Measurements from ENCODE around the gene IGF1R.

Gene IGF1R

DNA sequence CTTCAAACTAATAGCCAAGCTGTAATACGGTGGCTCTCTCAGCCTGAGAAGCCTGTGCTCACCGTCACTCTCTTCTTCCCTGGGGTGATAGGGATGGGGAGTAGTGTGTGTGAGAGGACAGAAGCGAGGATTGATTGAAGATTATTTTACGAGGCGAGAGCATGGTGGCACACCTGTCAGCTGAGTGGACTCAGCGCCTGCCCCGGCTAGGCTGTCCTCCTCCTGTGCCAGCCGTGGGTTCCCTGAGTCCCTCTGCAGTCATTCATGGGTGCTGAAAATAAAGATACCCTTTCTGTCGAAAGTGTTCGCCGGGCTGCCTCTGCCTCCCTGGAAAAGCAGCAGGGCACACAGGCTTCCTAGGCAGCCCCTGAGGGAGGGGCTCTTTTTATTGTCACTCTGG lies 235.1 kb downstream of the IGF1R start:
- TF ChIP-seq, protein P1, sequence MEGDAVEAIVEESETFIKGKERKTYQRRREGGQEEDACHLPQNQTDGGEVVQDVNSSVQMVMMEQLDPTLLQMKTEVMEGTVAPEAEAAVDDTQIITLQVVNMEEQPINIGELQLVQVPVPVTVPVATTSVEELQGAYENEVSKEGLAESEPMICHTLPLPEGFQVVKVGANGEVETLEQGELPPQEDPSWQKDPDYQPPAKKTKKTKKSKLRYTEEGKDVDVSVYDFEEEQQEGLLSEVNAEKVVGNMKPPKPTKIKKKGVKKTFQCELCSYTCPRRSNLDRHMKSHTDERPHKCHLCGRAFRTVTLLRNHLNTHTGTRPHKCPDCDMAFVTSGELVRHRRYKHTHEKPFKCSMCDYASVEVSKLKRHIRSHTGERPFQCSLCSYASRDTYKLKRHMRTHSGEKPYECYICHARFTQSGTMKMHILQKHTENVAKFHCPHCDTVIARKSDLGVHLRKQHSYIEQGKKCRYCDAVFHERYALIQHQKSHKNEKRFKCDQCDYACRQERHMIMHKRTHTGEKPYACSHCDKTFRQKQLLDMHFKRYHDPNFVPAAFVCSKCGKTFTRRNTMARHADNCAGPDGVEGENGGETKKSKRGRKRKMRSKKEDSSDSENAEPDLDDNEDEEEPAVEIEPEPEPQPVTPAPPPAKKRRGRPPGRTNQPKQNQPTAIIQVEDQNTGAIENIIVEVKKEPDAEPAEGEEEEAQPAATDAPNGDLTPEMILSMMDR (IDR thresholded peaks at IDR 0.05; ENCODE audit: control extremely low read depth, extremely low read depth, low read depth, missing control alignments): no peak
- no peak for DNase-seq (ENCODE audit: extremely low spot score)
- POLR2A ChIA-PET: no interaction called here
- CTCF ChIA-PET: interaction anchor here (1.0 to 3.5 kb wide), 7 partner anchors 9 to 365 kb away, joined by 3 to 36 read pairs (median 9); no protein-coding TSS in a partner anchor

DNA sequence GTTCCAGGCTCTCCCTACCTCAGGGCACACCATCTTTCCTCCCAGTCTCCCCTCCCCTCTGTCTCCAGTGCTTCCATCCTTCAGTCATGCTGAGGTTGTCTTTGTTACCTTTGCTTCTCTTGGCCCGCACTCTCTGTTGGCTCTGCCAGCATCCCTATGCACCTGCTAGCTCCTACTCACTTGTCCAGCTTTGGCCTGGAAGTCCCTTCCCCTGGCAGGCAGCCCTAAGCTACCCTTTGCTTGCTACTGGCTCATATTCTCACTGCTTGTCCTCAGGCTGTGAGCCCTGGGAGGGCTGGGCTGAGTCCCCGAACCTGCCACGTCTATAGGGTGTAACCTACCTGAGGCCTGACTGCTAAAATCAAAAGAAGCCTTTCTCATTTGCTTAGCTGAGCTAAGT lies 236.6 kb downstream of the IGF1R start:
- no peak for DNase-seq (ENCODE audit: extremely low spot score)
- TF ChIP-seq, protein P1 (IDR thresholded peaks at IDR 0.05; ENCODE audit: control extremely low read depth, extremely low read depth, low read depth, missing control alignments): no peak
- ChIA-PET POLR2A (no interaction called here), CTCF (interaction anchor here (0.6 kb wide), 1 partner anchor 257 kb away, joined by 3 read pairs; no protein-coding TSS in a partner anchor)

DNA sequence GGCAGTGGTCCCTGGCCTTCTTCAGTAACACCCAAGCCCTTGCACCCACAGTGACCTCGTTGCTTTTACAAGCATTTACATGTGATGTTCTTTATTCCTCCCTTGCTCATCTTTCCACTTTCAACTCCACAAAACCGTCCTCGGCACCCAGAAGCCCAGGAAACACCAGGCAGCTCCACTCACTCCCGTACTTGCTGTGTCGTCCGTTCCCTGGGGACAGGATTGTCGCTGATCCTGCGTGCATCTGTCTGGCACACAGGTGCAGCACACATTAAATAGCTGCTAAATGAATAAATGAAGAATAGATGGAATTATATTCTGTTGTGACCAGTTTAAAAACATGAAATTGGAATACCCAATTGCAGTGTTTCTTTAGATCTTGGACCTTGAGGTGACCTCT lies 239.6 kb downstream of the IGF1R start:
- POLR2A ChIA-PET: no interaction called here
- TF ChIP-seq, protein P1 (IDR thresholded peaks at IDR 0.05; ENCODE audit: control extremely low read depth, extremely low read depth, low read depth, missing control alignments): no peak
- DNase-seq (ENCODE audit: extremely low spot score): no peak
- CTCF ChIA-PET: interaction anchor here (1.1 kb wide), 1 partner anchor 17 kb away, joined by 4 read pairs; no protein-coding TSS in a partner anchor

DNA sequence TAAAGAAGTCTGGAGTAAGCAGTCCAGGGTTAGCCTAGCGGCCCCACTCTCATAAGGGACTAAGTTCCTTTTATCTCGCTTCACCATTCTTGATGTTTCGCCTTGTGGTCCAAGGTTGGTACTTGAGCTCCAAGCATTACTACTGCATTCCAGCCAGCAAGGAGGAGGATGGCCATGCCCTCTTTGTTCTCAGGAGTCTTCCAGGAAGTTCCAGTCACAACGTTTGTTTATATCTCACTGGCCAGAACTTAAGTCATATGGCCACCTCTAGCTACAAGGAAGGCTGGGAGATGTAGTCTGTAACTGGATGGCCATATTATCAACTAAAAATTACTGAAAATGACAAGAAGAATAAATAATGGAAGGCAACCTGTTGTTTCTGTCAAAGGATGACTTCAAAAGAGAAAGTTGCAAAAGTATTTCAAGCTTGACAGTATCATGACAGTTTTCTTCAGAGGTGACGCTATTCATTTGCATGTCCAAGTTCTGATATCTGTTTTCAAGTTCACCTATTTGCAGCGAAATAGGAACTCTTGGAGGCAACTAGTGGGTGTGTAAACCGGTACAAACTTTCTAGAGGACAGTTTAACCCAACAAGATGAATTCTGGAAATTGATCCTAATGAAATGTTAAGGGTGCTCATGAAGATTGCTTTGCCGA lies 240.6 kb downstream of the IGF1R start:
- CTCF ChIA-PET: interaction anchor here (1.1 to 1.3 kb wide), 2 partner anchors 8 to 16 kb away, joined by 4 read pairs; no protein-coding TSS in a partner anchor
- no peak for DNase-seq (ENCODE audit: extremely low spot score)
- POLR2A ChIA-PET: no interaction called here
- TF ChIP-seq, protein P1 (IDR thresholded peaks at IDR 0.05; ENCODE audit: control extremely low read depth, extremely low read depth, low read depth, missing control alignments): no peak

DNA sequence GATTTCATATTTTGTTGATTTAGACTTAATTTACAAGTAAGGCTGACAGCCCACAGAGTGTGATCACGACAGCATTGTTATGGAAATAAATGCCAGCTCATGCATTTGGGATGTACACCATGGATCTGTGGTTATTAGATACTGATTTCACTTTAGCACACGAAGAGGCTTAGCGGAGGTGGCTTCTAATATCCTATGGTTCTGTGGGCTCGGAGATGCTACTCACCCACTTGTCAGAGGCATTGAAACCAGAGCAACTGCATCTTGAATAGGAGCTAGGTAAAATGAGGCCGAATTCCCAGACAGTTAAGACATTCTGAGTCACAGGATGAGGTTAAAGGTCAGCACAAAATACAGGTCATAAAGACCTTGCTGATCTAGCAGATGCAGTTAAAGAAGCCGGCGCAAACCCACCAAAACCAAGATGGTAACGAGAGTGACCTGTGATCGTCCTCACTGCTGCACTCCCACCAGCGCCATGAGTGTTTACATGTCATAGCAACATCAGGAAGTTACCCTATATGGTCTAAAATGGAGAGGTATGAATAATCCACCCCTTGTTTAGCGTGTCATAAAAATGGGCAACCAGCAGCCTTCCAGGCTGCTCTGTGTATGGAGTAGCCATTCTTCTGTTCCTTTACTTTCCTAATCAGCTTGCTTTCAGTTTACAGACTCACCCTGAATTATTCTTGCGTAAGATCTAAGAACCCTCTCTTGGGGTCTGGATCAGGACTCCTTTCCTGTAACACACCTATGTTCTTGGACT lies 241.8 kb downstream of the IGF1R start:
- TF ChIP-seq, protein P1 (IDR thresholded peaks at IDR 0.05; ENCODE audit: control extremely low read depth, extremely low read depth, low read depth, missing control alignments): no peak
- ChIA-PET CTCF (interaction anchor here (1.3 to 1.7 kb wide), 2 partner anchors 9 to 15 kb away, joined by 3 to 4 read pairs; no protein-coding TSS in a partner anchor), POLR2A (no interaction called here)
- DNase-seq (ENCODE audit: extremely low spot score): no peak

DNA sequence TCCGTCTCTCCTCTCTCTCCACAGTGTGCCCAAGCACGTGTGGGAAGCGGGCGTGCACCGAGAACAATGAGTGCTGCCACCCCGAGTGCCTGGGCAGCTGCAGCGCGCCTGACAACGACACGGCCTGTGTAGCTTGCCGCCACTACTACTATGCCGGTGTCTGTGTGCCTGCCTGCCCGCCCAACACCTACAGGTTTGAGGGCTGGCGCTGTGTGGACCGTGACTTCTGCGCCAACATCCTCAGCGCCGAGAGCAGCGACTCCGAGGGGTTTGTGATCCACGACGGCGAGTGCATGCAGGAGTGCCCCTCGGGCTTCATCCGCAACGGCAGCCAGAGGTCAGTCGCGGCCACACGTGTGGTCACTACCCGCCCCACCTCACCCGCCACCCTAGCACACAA lies 243.0 kb downstream of the IGF1R start:
- no peak for DNase-seq (ENCODE audit: extremely low spot score)
- TF ChIP-seq, protein P1 (IDR thresholded peaks at IDR 0.05; ENCODE audit: control extremely low read depth, extremely low read depth, low read depth, missing control alignments): no peak
- CTCF ChIA-PET: no interaction called here
- POLR2A ChIA-PET: no interaction called here

Measured in GM10248 (cell line).